Astrocyte of the cerebellum (primary cell): ENCODE measurements around the gene TTLL12.
A peak's percentile ranks its signal among the peaks of the same experiment; 100 is the strongest.

Source experiments
- DNase-seq: peaks from one replicate; pipeline ENCODE4 v3.0.0-alpha.2; 2011; ENCODE audit warnings: low read depth
- H3K4me3 ChIP-seq: 2 replicates; pipeline ENCODE4 v1.5.1; 2011; ENCODE audit warnings: mild to moderate bottlenecking, low read depth, low read length, moderate library complexity
- in situ Hi-C: cut with HindIII; loops from 2 replicates; pipeline ENCODE4 v1.10.0; 2017; ENCODE audit warnings: low sequenced_read_pairs
- TF ChIP-seq, protein P1 (sequence below): IDR thresholded peaks from 2 replicates; pipeline ENCODE4 v1.5.1; 2012; ENCODE audit warnings: low read length, low read depth, moderate library complexity, mild to moderate bottlenecking; ENCODE audit errors: missing control alignments

TTLL12 gene

DNA sequence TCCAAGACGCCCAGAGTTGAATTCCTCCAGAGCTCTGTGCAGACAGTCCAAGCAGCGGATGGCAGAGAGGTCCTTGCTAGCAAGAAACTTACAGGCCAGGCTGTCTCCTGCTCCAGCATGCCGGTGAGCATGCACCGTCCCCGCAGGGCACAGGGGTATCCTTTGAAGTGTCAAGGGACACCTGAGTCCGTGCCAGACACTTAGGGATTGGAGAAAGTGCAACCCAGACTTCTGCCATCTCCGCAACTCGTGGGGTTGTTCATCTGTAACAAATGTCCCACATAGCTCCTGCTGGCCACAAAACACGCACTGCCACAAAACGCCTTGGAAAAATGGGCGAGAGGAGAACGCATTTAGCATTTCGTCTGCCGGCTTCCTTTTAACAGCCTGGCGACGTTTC is 22.3 kb downstream of the TTLL12 start:
- no peak for DNase-seq
- no peak overlapping the region for H3K4me3 ChIP-seq
- in situ Hi-C loops: no loop called here
- TF ChIP-seq, protein P1, sequence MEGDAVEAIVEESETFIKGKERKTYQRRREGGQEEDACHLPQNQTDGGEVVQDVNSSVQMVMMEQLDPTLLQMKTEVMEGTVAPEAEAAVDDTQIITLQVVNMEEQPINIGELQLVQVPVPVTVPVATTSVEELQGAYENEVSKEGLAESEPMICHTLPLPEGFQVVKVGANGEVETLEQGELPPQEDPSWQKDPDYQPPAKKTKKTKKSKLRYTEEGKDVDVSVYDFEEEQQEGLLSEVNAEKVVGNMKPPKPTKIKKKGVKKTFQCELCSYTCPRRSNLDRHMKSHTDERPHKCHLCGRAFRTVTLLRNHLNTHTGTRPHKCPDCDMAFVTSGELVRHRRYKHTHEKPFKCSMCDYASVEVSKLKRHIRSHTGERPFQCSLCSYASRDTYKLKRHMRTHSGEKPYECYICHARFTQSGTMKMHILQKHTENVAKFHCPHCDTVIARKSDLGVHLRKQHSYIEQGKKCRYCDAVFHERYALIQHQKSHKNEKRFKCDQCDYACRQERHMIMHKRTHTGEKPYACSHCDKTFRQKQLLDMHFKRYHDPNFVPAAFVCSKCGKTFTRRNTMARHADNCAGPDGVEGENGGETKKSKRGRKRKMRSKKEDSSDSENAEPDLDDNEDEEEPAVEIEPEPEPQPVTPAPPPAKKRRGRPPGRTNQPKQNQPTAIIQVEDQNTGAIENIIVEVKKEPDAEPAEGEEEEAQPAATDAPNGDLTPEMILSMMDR: no peak

DNA sequence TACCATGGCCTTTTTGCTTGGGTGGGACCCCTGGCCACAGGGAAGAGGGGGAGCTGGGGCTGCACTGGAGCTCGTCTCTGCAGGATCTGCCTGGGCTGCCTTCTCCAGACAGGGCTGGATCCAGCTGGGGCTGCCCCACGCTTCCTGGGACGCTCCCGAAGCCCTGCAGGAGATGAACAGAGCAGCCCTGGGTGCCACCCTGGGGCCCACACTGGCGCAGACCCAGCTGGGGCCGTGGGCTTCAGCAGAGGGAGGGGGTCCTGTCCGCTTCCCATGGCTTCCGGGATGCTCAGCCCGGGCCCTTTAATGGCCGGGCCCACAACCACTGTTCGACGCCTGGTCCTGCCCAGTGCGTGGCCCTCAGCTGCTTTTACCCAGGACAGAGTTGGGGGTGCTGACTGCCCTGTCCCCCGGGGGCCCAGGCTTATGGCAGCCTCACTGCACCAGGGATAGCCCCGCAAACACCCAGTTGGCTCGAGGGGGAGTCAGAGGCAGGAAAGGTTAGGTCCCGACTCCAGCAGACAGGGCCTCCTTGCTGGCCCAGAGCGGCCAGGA is 23.6 kb downstream of the TTLL12 start:
- no peak overlapping the region for H3K4me3 ChIP-seq
- DNase-seq: no peak
- in situ Hi-C loops: no loop called here
- TF ChIP-seq, protein P1: no peak

- DNase-seq: no peak
- H3K4me3 ChIP-seq: no peak overlapping the region
- TF ChIP-seq, protein P1: no peak
- in situ Hi-C loops: no loop called here
Observed at GRCh38 chr22:43162412-43163150, 24.4 kb downstream of the TTLL12 start.

GRCh38 chr22:43160497-43161126 is 26.3 kb downstream of the TTLL12 start:
- H3K4me3 ChIP-seq: no peak overlapping the region
- in situ Hi-C loops: no loop called here
- DNase-seq: no peak
- TF ChIP-seq, protein P1: no peak

- TF ChIP-seq, protein P1: peak; percentile 21
- in situ Hi-C loops: no loop called here
- H3K4me3 ChIP-seq: no peak overlapping the region
- DNase-seq: no peak
Observed at GRCh38 chr22:43159484-43160178, 27.3 kb downstream of the TTLL12 start.

DNA sequence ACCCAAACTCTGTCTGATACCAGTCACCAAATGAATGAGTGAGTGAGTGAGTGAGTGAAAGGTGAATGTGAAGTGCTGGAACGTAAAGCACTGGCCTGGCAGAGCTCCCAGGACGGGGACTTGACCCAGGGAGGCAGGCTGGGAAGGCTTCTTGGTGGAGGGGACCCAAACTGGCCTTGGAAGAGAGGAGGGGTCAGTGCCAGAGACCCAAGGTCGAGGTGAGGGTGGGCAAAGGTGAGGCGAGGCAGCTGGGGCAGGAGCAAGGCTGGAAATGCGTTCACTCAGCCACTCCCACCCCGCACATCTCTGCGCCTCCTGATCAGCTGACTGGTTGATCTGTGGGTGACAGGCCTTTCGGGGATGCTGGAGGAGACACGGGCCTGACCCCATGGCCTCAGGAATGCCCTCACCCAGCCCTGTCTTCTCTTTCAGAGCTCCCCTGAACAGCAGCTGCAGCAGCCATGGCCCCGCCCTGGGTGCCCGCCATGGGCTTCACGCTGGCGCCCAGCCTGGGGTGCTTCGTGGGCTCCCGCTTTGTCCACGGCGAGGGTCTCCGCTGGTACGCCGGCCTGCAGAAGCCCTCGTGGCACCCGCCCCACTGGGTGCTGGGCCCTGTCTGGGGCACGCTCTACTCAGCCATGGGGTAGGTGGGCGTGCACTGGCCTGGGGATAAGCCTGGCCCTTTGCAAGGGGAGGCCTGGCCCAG is 28.0 kb downstream of the TTLL12 start:
- in situ Hi-C loops: no loop called here
- H3K4me3 ChIP-seq: no peak overlapping the region
- TF ChIP-seq, protein P1: no peak
- no peak for DNase-seq
